LNCAP (cell line): ENCODE data around the gene ADAMTS9.
A peak's percentile ranks its signal among the peaks of the same experiment; 100 is the strongest.

ENCODE experiments used
- CTCF ChIP-seq: fragments of 450-650 bp; IDR thresholded peaks from 2 replicates; pipeline ENCODE4 v1.5.1; 2017; ENCODE audit warnings: mild to moderate bottlenecking

ADAMTS9 gene

GRCh38 chr3:64578797-64579196 is 109.0 kb downstream of the ADAMTS9 start:
- TF ChIP-seq CTCF, result no peak

DNA sequence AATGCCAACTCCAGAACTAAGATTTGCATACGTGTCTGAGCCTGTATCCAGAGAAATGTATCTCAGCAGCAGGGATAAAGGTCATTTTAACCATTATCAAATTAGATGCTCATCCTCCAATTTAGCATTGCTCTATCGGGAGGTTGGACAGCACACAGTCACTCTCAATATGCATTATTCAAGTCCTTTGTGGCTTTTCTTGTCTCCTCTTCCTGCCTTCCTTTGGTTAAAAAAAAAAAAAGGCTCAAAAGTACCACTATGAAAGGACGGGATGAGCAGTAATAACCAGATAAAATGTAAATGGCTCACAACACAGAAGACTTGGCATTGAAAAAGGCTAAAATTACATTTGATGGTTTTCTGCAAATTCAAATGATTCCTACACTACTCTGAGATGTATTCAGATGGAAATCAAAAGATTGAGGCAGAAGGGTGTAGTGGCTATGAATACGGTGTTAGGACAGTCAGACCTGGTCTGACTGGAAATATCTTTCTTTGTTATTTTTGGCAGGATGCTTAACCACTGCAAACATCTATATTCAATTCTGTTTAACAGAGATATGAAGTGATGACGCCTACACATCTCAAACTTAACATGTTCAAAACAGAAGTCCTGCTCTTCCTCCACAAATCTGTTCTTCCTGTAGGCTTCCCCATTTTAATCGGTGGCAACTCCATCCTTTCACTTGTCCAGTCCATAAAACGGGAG is 109.6 kb downstream of the ADAMTS9 start:
- TF ChIP-seq CTCF, result no peak

GRCh38 chr3:64576211-64576775 is 111.5 kb downstream of the ADAMTS9 start:
- no peak for TF ChIP-seq CTCF

DNA sequence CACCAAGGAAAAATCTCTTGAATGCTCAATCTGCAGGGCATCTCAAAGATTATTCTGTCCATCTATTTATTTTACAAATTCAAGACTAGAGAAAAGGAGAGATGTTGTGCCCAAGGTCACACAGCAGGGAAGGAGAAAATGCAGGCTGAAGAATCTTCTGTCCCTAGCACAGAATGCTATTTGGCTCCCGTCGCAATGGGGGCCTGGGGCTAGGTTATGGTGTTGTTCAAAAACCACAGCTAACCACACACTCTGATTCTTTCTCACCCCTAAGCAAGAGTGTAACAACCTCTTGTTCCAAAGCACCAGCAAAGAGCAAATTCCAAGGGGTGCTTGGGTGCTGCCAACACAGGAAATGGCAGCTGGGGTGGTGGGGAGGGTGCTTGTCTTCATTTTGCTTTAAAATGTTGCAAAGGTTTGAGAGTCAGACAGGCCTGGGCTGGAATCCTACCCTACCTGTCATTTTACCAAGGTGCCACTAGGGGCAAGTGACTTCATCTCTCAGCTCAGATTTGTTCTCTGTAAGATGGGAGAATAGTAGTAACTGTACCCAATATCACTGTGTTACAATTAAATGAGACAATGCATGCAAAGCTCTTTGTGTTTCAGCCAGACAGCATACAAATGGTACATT is 112.5 kb downstream of the ADAMTS9 start:
- peak; percentile 67 for TF ChIP-seq CTCF

DNA sequence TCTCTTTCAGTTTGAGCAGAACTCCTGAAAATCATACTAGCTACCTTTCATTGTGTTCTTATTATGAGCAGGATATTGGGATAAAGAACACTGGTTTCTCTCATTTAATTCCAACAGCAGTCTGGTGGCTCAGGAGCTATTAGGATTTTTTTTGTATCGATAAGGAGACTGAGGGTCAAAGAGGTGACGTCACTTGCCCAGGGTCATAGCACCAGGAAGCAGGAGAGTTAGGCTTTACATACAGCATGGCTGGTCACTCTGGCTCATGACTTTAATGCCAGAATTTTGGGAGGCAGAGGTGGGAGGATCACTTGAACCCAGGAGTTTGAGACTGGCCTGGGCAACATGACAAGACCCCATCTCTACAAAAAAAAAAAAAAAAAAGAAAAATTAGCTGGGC is 113.6 kb downstream of the ADAMTS9 start:
- TF ChIP-seq CTCF, result no peak

DNA sequence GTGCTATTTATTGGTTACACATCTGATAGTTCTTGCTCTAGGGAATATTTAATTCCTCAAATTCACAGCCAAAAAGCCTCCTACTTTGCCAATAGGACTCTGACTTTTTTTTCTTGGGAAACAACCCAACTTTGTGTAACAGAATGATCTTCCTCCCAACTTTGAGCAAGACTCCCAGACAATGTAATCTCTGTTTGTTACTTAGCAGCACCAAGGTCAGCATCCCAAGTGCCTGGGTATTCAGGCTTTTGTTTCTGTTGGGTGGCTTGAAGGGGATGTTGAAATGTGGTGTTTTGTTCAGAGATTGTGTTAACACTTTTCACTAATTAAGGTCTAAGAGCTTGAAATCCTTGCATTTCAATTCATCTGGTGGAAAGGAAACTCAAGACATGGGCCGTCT is 115.8 kb downstream of the ADAMTS9 start:
- no peak for TF ChIP-seq CTCF

DNA sequence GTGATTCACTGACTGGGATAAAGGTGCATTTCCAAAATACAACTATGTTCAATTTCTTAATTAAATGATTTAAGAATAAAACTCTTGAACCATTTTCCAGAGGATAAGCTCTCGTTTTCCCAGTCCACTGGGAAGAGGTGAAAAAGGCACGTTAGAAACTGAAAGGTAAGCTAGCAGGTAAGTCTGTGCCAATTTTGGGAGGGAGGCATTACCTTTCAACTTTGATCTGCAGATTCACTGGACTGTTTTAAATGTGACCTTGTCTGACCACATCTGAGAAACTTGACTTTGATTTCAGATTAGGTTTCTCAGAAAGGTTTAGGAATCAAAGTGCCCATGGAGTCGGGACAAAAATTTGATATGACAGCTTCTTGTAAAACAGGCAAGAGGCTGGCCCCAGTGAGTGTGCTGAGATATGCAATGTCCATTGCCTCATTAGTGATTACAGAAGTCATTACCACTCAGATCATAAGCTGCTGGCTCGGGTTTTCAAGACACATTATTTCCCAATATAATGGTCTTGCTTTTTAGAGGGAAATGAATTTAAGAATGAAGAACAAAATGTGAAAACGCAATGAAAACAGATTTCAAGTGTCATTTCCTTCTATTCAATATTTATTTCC is 118.8 kb downstream of the ADAMTS9 start:
- no peak for TF ChIP-seq CTCF
